Endodermal cell (in vitro differentiated cells): Measurements from ENCODE around the gene ACSM4. TPM values are rescaled to one million over a fixed set of nuclear protein-coding genes. Genes with fewer than 3 reads are reported as not detected.

Experiments
- DNase-seq: peaks from one replicate; pipeline ENCODE4 v3.0.0-alpha.2; 2017
- H3K27ac ChIP-seq: 2 replicates; pipeline ENCODE4 v1.5.1; 2013; ENCODE audit warnings: mild to moderate bottlenecking, low read depth, low read length, moderate library complexity
- H3K27me3 ChIP-seq: 2 replicates; pipeline ENCODE4 v1.6.1; 2013; ENCODE audit warnings: mild to moderate bottlenecking, low read length, moderate library complexity; ENCODE audit not compliant: insufficient read depth, control insufficient read depth, poor library complexity, severe bottlenecking
- H3K36me3 ChIP-seq: 2 replicates; pipeline ENCODE4 v1.7.0; 2013; ENCODE audit warnings: mild to moderate bottlenecking, low read length, moderate library complexity; ENCODE audit not compliant: control insufficient read depth, insufficient read depth
- H3K4me1 ChIP-seq: one replicate; pipeline ENCODE4 v1.7.0; 2013; ENCODE audit warnings: low read length; ENCODE audit not compliant: control insufficient read depth, insufficient read depth
- H3K4me3 ChIP-seq: 2 replicates; pipeline ENCODE4 v1.5.1; 2013; ENCODE audit warnings: mild to moderate bottlenecking, low read length, moderate library complexity
- H3K9ac ChIP-seq: 2 replicates; pipeline ENCODE4 v1.6.1; 2013; ENCODE audit warnings: mild to moderate bottlenecking, low read length, moderate library complexity; ENCODE audit not compliant: poor library complexity, severe bottlenecking; ENCODE audit errors: extremely low read depth
- H3K9me3 ChIP-seq: 2 replicates; pipeline ENCODE4 v1.6.1; 2013; ENCODE audit warnings: mild to moderate bottlenecking, low read length, moderate library complexity; ENCODE audit not compliant: control insufficient read depth
- H3K27ac Mint-ChIP-seq: 2 replicates; pipeline ENCODE4 v1.8.0; 2020; ENCODE audit warnings: mixed read lengths
- H3K27me3 Mint-ChIP-seq: 2 replicates; pipeline ENCODE4 v1.8.0; 2021; ENCODE audit warnings: mild to moderate bottlenecking, mixed read lengths; ENCODE audit not compliant: insufficient read depth
- H3K36me3 Mint-ChIP-seq: 2 replicates; pipeline ENCODE4 v1.8.0; 2020; ENCODE audit warnings: low read depth, mixed read lengths
- H3K4me1 Mint-ChIP-seq: 2 replicates; pipeline ENCODE4 v1.8.0; 2020; ENCODE audit warnings: mixed read lengths
- H3K4me3 Mint-ChIP-seq: 2 replicates; pipeline ENCODE4 v1.8.0; 2020; ENCODE audit warnings: mild to moderate bottlenecking, moderate library complexity, mixed read lengths
- H3K9me3 Mint-ChIP-seq: 2 replicates; pipeline ENCODE4 v1.8.0; 2020; ENCODE audit warnings: mild to moderate bottlenecking, mixed read lengths
- WGBS, 2 experiments: methylation state at CpG; one replicate each; pipeline versions ENCODE4 v1.1.5 to v1.1.7; 2013; ENCODE audit warnings: missing lambda C conversion rate in 2 of 2, mixed read lengths in 1 of 2; ENCODE audit not compliant: insufficient coverage in 1 of 2, insufficient read length in 1 of 2; 5-methylcytosine and 5-hydroxymethylcytosine counted together
- total RNA-seq, 2 donors: library from RNA; stranded (reverse); fragmentation: NEBNext Ultra II Directional in 1 of 2; extraction: Animal tissue kit (Norgen Biotek cat#: 25700) in 1 of 2; gene quantifications; 2 replicates in 1 of 2; 3 replicates in 1 of 2; pipeline ENCODE4 v1.2.1, GENCODE V29; 2021
- TF ChIP-seq, protein P1 (sequence below): fragments of 200-600 bp; sonication (generic); conservative IDR thresholded peaks from 2 replicates; pipeline ENCODE4 v1.5.0; 2021; ENCODE audit warnings: antibody characterized with exemption, mild to moderate bottlenecking

Gene ACSM4
- total RNA-seq, 2 donors from 2014 or later: 11.4 to 14.6 TPM

DNA sequence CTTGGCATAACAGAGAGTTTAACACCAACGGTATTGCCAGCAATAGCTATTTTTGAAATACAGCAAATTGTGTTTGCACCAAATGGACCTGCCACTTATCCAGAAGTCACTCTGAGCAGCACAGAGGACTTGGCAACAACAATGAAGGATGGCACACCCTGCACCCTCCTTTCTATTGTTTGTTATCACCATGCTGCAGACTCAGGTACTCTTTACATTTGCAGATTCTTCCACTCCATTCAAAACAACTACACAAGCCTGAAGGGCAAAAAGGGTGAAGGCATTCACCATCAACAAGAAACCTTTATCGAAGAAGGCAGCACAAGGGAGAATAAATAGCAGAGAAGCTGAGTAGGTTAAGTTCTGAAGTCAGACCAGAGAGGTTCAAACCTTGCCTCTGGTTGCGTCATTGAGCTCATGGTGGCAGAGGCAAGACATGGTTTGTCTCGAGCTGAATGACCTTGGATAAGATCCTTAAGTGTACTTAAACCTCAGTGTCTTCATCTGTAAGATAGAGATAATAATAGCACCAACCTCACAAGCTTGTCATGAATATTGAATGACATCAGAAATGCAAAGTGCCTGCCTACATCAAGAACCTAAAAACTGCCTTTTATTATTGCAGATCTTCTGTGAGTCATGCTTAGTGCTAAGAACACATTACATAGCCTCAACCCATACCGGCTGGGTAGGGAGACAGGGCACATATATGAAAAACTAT lies 1.4 kb upstream of the ACSM4 start:
- 95 to 100% methylated on average over 2 to 5 of the region's 5 CpGs for WGBS, 2 experiments
- H3K4me1 ChIP-seq: peaks cover 22% of the 10 kb centered on the region
- Mint-ChIP-seq H3K4me3 (no peak overlapping the region), H3K4me1 (peaks cover 52% of the 10 kb centered on the region), H3K9me3 (peaks cover 9% of the 10 kb centered on the region), H3K27me3 (no peaks in the 10 kb centered on the region), H3K36me3 (peaks cover 3% of the 10 kb centered on the region), H3K27ac (no peak overlapping the region)
- H3K4me3 ChIP-seq: peak overlapping the region; percentile 43
- TF ChIP-seq, protein P1, sequence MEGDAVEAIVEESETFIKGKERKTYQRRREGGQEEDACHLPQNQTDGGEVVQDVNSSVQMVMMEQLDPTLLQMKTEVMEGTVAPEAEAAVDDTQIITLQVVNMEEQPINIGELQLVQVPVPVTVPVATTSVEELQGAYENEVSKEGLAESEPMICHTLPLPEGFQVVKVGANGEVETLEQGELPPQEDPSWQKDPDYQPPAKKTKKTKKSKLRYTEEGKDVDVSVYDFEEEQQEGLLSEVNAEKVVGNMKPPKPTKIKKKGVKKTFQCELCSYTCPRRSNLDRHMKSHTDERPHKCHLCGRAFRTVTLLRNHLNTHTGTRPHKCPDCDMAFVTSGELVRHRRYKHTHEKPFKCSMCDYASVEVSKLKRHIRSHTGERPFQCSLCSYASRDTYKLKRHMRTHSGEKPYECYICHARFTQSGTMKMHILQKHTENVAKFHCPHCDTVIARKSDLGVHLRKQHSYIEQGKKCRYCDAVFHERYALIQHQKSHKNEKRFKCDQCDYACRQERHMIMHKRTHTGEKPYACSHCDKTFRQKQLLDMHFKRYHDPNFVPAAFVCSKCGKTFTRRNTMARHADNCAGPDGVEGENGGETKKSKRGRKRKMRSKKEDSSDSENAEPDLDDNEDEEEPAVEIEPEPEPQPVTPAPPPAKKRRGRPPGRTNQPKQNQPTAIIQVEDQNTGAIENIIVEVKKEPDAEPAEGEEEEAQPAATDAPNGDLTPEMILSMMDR: no peak
- no peaks in the 10 kb centered on the region for H3K27me3 ChIP-seq
- no peak overlapping the region for H3K27ac ChIP-seq
- no peaks in the 10 kb centered on the region for H3K36me3 ChIP-seq
- no peak for DNase-seq
- peaks cover 11% of the 10 kb centered on the region for H3K9me3 ChIP-seq
- no peak overlapping the region for H3K9ac ChIP-seq

DNA sequence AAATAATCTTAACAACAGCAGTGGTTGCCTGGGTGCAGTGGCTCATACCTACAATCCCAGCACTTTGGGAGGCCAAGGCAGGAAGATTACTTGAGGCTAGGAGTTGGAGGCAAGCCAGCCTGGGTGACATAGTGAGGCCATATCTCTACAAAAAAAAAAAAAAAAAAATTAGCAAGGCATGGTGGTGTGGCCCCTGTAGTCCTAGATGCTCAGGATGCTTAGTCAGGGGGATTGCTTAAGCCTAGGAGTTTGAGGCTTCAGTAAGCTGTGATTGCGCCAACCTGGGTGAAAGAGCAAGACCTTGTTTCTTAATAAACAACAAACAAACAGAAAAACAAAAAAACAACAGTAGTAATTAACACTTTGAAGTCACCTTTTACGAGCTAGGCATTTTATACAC lies 642 bp upstream of the ACSM4 start:
- Mint-ChIP-seq H3K27ac (peak overlapping the region; percentile 8), H3K4me3 (no peak overlapping the region), H3K9me3 (peaks cover 5% of the 10 kb centered on the region), H3K36me3 (peaks cover 3% of the 10 kb centered on the region), H3K4me1 (peaks cover 52% of the 10 kb centered on the region), H3K27me3 (no peaks in the 10 kb centered on the region)
- WGBS, 2 experiments: 88% methylated on average over 2 of the region's 2 CpGs; no CpG with 5 or more reads in 1 of the 2 experiments
- H3K4me3 ChIP-seq: no peak overlapping the region
- H3K27ac ChIP-seq: no peak overlapping the region
- no peak for DNase-seq
- no peaks in the 10 kb centered on the region for H3K27me3 ChIP-seq
- no peak overlapping the region for H3K9ac ChIP-seq
- H3K9me3 ChIP-seq: peaks cover 3% of the 10 kb centered on the region
- H3K4me1 ChIP-seq: peaks cover 22% of the 10 kb centered on the region
- no peaks in the 10 kb centered on the region for H3K36me3 ChIP-seq
- TF ChIP-seq, protein P1: no peak

DNA sequence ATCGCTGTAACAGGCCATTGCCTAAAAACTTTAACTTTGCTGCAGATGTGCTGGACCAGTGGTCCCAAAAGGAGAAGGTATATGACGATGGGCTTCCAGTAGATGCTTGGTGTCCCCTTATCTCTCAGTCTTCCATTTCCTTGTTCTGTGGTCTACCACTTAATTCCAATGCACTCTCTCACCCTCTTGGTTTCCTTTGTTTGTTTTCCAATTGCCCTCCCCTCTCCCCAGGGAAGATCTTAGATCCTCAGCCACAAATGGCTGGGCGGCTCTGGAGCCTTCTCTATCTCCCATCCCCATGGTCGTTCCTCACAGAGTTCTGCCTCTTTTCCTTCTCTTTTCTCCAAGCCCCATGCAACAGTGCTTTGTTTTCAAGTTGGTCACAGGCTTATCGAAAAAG lies 584 bp downstream of the ACSM4 start:
- H3K9ac ChIP-seq: no peak overlapping the region
- peaks cover 22% of the 10 kb centered on the region for H3K4me1 ChIP-seq
- H3K36me3 ChIP-seq: no peaks in the 10 kb centered on the region
- no peak overlapping the region for H3K27ac ChIP-seq
- H3K36me3 Mint-ChIP-seq: peaks cover 3% of the 10 kb centered on the region
- H3K4me1 Mint-ChIP-seq: peaks cover 43% of the 10 kb centered on the region
- no peaks in the 10 kb centered on the region for H3K9me3 ChIP-seq
- H3K4me3 Mint-ChIP-seq: no peak overlapping the region
- peak; percentile 66 for DNase-seq
- no peaks in the 10 kb centered on the region for H3K27me3 ChIP-seq
- peak overlapping the region; percentile 8 for H3K27ac Mint-ChIP-seq
- peaks cover 5% of the 10 kb centered on the region for H3K9me3 Mint-ChIP-seq
- peak overlapping the region; percentile 29 for H3K4me3 ChIP-seq
- TF ChIP-seq, protein P1: no peak
- H3K27me3 Mint-ChIP-seq: no peaks in the 10 kb centered on the region
- 69 to 78% methylated on average over 4 to 5 of the region's 5 CpGs for WGBS, 2 experiments
